Keratinocyte (primary cell): ENCODE measurements around the gene TKFC.

ENCODE experiments used
- CTCF ChIP-seq, 3 experiments: IDR thresholded peaks in 1 of 3; conservative IDR thresholded peaks in 1 of 3; optimal IDR thresholded peaks in 1 of 3; 2 replicates in 2 of 3; 3 replicates in 1 of 3; pipeline versions ENCODE3 to v1.5.1; 2011; ENCODE audit warnings: low read length in 3 of 3, mild to moderate bottlenecking in 3 of 3, moderate library complexity in 2 of 3, control low read depth in 1 of 3, inconsistent platforms in 1 of 3; ENCODE audit not compliant: insufficient read depth in 2 of 3; ENCODE audit errors: extremely low read depth in 1 of 3
- EZH2 ChIP-seq: IDR thresholded peaks from one replicate; pipeline ENCODE4 v1.6.1; 2012; ENCODE audit warnings: inconsistent platforms, mild to moderate bottlenecking, low read length, moderate library complexity

GRCh38 chr11:61349916-61350315 lies 16.9 kb downstream of the TKFC start:
- TF ChIP-seq CTCF (optimal IDR thresholded peaks at IDR 0.05 in 1 of 3, IDR thresholded peaks at IDR 0.05 in 1 of 3, conservative IDR thresholded peaks at IDR 0.05 in 1 of 3; ENCODE audit: extremely low read depth in 1 of 3, insufficient read depth in 2 of 3, low read length in 3 of 3) (no peak), EZH2 (no peak)
